ENCODE measurements around the gene SCAP. TPM values are rescaled to one million over a fixed set of nuclear protein-coding genes. Genes with fewer than 3 reads are reported as not detected.

Gene SCAP
- total and polyA plus RNA-seq, 2 of the 13 experiments (the other 11 are each of a cell fraction or from before 2014, with no cell fraction given): 40.4 to 53.3 TPM

- TF ChIP-seq, protein P1, sequence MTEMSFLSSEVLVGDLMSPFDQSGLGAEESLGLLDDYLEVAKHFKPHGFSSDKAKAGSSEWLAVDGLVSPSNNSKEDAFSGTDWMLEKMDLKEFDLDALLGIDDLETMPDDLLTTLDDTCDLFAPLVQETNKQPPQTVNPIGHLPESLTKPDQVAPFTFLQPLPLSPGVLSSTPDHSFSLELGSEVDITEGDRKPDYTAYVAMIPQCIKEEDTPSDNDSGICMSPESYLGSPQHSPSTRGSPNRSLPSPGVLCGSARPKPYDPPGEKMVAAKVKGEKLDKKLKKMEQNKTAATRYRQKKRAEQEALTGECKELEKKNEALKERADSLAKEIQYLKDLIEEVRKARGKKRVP (CRISPR knock-in tag; IDR thresholded peaks at IDR 0.05): no peak
- TF ChIP-seq ZNF362 (CRISPR knock-in tag; IDR thresholded peaks at IDR 0.05; ENCODE audit: borderline replicate concordance): no peak
- no peak for TF ChIP-seq CHCHD3 (CRISPR knock-in tag; IDR thresholded peaks at IDR 0.05)
- no peak for TF ChIP-seq HMG20A (CRISPR knock-in tag; IDR thresholded peaks at IDR 0.05; ENCODE audit: borderline replicate concordance)
- TF ChIP-seq, protein P2, sequence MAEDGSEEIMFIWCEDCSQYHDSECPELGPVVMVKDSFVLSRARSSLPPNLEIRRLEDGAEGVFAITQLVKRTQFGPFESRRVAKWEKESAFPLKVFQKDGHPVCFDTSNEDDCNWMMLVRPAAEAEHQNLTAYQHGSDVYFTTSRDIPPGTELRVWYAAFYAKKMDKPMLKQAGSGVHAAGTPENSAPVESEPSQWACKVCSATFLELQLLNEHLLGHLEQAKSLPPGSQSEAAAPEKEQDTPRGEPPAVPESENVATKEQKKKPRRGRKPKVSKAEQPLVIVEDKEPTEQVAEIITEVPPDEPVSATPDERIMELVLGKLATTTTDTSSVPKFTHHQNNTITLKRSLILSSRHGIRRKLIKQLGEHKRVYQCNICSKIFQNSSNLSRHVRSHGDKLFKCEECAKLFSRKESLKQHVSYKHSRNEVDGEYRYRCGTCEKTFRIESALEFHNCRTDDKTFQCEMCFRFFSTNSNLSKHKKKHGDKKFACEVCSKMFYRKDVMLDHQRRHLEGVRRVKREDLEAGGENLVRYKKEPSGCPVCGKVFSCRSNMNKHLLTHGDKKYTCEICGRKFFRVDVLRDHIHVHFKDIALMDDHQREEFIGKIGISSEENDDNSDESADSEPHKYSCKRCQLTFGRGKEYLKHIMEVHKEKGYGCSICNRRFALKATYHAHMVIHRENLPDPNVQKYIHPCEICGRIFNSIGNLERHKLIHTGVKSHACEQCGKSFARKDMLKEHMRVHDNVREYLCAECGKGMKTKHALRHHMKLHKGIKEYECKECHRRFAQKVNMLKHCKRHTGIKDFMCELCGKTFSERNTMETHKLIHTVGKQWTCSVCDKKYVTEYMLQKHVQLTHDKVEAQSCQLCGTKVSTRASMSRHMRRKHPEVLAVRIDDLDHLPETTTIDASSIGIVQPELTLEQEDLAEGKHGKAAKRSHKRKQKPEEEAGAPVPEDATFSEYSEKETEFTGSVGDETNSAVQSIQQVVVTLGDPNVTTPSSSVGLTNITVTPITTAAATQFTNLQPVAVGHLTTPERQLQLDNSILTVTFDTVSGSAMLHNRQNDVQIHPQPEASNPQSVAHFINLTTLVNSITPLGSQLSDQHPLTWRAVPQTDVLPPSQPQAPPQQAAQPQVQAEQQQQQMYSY (CRISPR knock-in tag; IDR thresholded peaks at IDR 0.05): no peak
- TF ChIP-seq MIXL1 (CRISPR knock-in tag; IDR thresholded peaks at IDR 0.05): no peak
- no peak for TF ChIP-seq MXD4 (CRISPR knock-in tag; IDR thresholded peaks at IDR 0.05)
- no peak for TF ChIP-seq ZBED4 (CRISPR knock-in tag; IDR thresholded peaks at IDR 0.05; ENCODE audit: borderline replicate concordance)
- no peak for TF ChIP-seq SMARCE1 (IDR thresholded peaks at IDR 0.05; ENCODE audit: borderline replicate concordance)
- no peak for TF ChIP-seq ZNF441 (CRISPR knock-in tag; IDR thresholded peaks at IDR 0.05; ENCODE audit: borderline replicate concordance)
- TF ChIP-seq ZNF75D (CRISPR knock-in tag; IDR thresholded peaks at IDR 0.05; ENCODE audit: borderline replicate concordance): no peak
Observed at GRCh38 chr3:47515100-47515499, 39.4 kb upstream of the SCAP start (continued).

All from HepG2 (cell line).